ENCODE measurements around the gene BBX.

Gene BBX

DNA sequence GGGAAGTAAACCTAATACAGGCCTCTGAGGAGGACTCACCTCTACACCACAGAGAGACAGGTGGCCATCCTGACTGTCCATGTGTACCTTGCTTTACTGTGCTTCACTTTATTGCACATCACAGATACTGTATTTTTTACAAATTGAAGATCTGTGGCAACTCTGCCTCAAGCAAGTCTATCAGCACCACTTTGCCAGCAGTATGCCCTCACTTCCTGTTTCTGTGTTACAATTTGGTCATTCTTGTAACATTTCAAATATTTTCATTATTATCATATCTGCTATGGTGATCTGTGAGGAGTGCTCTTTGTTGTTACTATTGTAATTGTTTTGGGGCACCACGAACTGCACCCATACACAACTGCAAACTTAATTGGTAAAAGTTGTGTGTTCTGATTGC is 78.0 kb downstream of the BBX start:
- no peak for DNase-seq (ENCODE audit: low read depth)

DNA sequence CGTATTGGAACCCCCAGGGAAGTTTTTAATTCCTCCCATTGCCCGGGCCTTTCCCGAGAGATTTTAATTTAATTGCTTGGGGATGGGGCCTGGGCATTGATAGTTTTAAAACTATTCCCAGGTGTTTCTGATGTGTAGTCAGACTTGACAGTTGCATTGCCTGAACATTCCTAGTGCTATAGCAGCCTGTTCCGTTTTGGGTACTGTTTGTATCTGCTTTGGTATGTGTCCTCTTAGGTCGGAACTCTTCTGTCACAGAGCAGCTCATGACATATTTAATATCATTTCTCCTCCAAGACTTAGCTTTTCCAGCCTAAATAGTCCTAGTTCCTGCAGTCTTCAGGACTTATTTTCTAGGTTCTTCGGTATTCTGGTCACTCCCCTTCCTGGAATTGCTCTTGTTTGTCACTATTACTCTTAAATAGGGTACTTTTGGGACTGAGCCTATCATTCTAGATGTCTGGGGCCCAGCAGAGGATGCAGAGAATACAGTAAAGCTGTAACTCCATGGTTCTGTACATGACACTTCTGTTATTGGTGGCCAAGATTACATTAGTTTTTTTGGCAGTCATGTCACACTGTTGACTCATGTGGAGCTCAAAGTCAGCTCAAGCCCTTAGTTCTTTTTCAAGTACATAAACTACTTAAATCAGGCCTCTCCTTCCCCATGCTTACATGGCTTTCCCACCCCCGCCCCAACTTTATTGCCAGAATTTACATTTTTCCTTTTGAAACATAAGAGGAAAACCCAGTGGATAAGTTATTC is 81.5 kb downstream of the BBX start:
- no peak for DNase-seq (ENCODE audit: low read depth)

DNA sequence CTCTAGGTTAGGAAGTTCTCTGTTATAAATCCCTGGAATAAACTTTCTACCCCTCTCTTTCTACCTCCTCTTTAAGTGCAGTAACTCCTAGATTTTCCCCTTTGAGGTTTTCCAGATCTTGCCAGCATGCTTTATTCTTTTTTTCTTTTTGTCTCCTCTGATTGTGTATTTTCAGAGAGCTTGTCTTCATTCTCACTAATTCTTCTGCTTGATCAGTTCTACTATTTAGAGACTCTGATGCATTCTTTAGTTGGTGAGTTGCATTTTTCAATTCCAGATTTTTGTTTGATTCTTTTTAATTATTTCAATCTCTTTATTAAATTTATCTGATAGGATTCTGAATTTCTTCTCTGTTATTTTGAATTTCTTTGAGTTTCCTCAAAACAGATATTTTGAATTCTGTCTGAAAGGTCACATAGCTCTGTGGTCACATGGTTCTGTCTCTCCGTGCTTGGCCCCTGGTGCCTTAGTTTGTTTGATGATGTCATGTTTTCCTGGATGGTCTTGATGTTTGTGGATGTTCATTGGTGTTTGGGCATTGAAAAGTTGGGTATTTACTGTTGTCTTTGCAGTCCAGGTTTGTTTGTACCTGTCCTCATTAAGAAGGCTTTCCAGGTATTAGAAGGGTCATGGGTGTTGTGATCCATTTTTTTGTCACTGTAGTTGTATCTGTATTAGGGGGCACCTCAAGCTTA is 89.2 kb downstream of the BBX start:
- no peak for DNase-seq (ENCODE audit: low read depth)

DNA sequence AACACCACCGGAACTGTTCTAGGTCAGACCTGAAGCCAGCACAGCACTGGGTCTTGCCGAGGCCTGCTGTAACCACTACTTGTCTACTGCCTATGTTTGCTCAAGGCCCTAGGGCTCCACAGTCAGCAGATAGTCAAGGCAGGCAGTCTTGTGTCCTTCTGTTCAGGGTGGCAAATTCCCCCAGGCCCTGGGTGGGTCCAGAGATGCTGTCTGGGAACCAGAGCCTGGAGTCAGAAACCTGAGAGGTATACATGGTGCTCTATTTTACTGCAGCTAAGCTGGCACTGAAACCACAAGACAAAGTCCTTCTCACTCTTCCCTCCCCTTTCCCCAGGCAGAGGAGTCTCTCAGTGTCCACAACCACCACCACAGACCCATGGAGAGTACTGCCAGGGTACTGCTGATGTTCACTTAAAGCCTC is 89.9 kb downstream of the BBX start:
- no peak for DNase-seq (ENCODE audit: low read depth)

DNA sequence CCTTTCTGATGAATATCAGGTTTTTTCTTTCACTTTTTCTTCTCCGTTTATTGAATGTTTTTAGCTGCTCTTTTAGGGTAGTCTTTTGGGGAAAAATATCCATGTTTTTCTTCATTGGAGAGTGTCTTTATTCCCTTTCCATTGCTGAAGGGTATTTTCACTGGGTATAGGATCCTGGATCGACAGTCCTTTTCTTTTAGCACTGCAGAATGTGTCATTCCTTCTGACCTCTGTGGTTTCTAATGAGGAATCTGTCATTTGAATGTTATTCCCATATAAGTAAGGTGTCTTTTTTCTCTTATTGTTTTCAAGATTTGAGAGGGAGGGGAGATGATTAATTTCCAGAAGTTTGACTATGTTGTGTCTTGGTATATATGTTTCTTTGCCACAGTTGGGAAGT is 96.8 kb downstream of the BBX start:
- DNase-seq (ENCODE audit: low read depth) = no peak

DNA sequence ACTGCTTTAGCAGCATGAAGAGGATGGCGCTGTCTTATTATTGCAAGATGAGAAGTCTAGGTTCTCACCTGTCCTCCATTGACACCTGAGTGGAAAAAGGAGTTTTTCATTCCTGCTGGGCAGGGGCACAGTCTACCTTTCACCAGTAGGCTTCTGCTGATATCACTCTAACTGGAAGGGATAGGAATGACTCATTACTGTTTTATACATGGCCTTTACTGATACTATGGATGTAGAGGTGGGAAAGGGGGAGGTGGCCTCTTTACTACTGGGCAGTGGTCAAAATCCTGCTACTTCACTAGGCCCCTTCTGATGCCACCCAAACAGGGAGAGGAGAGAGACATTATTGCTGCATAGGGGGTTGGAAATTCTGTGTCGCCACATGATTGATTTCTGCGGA is 97.8 kb downstream of the BBX start:
- no peak for DNase-seq (ENCODE audit: low read depth)

DNA sequence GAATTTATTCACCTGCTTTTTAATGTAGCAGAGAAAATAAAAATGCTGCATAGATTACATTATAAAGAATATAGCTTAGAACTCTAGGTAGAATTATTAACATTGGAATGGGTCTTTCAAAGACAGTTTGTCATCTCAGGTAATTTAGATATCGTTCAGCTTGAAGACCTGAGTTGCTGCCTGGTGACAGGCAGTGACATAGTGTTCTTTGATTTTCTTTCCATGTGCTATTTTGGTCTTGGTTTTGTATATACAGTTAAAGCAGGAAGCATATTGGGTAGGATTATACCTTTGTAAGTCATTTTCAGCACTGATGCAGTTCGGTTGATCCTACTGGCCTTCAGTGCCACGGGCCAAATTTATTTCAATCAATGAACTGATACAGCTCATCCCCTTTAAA is 98.7 kb downstream of the BBX start:
- no peak for DNase-seq (ENCODE audit: low read depth)

DNA sequence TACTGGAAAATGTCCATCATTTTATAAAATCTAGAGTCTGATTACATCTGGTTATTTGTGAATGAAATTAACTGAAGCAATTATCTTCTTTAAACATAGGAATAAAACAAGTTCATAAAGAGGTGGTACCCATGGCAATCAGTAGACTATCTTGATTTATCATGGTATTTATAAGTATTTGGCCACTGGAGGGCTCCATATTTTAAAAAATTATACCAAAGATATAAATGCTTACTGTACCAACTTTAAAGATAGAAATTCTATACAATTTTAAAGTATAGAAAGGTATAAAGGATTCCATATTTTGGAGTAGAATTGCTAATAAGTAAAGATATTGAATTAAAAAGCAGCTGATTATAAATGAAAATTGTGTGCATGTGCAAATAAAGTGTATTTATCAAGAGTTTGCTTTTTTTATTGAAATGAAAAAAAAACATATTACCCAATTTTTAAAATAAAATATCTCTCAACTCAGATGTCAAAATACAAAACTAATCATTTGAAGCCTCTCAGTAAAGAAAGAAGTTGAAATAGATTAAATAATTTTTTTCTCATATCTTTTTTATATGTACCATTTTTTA is 105.3 kb downstream of the BBX start:
- DNase-seq (ENCODE audit: low read depth) = no peak

DNA sequence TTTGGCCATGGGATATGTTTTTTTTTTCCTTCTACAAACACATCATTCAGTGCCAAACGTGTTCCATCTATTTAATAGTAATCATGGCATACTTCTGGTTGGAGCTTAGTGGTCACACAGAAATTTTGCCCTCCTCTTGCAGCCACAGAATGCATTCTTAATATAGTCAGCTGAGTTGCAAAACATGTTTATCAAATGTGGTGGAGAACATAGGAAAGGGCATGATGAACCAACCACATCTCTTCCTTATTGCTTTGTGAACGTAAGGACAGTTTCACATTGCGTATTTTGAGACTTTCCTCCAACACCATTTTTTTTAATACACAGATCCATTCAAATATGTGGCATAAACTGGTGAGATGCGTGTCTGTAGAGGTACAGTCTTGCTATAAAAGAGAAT is 106.8 kb downstream of the BBX start:
- no peak for DNase-seq (ENCODE audit: low read depth)

DNA sequence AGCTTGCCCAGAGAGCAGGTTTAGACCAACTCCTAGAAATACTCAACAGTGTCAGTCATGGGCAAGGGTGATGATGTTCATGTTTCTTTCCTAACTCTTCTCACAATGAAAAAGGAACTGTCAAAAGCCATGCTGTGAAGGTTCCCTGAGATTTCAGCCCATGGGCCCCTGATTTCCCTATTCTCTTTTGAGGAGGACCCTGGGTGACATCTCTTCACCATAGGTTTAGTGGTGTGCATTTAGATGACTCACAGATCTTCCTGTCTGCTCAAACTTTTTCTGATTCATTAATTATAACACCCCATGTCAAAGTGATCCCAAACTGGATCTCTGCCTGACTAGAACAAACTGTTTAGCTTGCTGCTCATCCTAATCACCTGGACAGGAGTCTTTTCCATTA is 108.0 kb downstream of the BBX start:
- DNase-seq (ENCODE audit: low read depth) = no peak

DNA sequence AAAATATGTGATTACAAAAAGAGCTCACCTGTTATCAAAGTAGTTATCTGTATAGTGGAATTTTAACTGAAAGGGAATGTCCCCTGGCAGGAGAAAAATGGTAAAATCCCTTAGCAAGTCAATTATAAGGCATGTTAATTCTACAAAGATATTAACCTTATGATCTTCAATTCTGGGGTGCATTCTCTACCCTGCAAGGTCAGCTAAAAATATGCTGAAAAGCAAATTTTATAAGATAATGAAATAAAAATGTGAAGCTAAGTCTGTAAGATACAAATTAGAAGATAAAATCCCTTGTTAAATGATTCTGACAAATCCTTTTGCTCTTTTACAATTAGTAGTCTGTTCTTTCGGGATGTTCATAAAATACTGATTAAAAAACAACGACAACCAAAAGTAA is 109.8 kb downstream of the BBX start:
- no peak for DNase-seq (ENCODE audit: low read depth)

DNA sequence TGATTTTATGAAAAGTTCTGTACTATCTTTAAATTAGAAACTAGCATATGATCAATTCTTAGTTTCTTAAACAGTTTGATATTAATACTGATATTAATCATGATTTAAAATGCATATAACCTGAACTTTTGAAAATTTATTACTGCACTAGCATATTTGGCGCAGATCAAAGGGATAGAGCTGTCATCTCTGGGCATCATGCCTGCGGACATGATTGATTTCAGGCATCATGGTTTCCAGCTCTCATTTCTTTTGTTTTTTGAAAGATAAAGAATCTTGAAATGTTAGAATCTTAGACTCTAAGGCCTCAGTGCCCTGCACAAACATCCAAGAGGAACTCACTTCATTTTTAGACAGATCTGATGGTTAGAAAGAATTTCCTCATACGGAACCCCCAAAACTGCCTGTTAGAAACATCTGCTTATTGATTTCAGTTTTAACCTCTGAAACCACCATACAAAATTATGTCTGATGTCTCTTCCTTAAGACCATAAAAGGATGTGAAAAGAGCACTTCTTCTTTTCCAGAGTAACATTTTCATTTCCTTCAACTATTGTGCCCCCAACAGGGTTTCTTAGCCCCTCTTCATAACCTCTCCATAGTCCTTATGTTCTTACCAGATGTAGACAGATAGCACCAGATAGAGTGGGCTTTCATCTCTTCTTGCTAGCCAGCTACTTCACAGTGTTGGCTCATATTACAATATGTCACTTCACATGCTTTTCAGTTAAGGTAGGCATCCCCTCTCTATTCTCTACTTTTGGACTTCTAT is 110.8 kb downstream of the BBX start:
- no peak for DNase-seq (ENCODE audit: low read depth)

DNA sequence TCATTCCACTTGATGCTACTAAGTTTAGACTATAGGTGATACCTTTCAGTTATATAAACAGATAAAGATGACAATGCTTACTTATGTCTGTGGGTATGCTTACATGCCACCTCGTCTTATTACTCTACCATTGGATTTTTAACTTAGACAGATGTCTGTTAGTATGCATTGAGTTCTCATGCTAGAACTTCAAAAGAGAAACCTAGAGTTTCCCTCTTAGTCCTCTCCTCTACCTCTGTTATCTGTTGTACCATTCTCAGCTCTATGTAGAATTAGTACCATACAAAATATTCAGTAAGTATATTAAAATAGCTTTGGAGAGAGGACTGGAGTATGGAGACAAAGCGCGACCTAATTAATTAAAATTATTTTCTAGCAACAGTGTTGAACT is 111.3 kb downstream of the BBX start:
- no peak for DNase-seq (ENCODE audit: low read depth)

DNA sequence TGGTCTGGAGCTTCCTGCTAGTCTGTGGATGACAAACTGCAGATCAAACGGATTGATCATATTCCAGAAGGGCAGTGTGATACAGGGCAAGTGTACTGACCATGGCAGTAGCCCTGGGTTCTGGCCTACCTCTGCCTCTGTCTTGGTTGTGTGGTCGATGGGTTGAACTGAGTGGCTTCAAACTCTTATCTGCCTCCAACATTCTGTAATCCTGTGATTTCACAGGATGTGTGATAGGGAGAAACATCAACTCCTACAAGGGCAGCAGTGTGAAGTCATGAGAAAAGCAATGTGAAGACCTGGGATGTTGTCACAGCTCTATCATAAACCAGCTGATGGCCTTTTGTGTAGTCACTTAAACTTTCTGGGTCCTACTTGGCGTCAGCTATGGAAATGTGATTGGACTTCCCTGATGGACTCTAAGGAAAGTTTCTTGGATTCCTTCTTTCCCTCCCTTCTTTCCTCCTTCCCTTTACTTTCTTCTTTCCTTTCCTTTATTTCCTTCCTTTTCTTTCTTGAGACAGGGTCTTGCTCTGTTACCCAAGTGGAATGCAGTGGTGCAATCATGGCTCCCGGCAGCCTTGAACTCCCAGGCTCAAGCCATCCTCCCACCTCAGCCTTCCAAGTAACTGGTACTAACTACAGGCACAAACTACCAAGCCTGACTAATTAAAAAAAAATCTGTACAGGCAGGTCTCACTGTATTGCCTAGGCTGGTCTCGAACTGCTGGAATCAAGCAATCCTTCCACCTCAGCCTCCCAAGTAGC is 114.8 kb downstream of the BBX start:
- no peak for DNase-seq (ENCODE audit: low read depth)

DNA sequence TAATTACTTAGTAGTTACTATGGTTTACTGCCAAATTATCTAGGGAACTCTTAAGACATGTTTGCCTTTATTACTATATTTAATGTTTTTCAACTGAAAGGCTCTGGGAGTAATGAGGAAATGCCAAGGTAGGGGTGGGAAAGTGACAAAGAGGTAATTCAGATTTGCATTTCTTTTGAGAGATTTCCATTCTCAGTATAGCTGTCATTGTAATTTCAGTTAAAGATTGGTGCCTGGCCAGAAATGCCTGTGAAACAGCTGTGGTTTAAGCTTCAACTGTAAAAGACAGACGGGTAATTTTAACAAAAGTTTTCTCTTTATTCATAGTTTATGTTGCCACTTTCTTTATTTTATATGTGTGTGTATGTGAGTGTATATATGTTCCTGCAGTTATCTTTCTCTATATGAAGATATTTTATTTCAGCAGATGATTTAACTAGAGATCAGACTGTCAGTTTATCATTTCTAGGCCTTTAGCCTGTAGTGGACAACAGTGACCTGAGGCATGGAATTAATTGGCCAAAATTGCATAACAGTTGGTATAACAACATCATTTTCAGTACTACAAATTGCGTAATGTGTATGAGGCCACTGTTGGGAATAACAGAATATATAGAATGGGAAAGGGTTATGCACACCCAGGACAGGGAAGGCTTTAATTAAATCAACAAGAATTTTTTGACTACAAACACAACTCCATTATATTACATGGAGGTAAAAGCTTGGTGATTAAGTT is 119.0 kb downstream of the BBX start:
- no peak for DNase-seq (ENCODE audit: low read depth)

DNA sequence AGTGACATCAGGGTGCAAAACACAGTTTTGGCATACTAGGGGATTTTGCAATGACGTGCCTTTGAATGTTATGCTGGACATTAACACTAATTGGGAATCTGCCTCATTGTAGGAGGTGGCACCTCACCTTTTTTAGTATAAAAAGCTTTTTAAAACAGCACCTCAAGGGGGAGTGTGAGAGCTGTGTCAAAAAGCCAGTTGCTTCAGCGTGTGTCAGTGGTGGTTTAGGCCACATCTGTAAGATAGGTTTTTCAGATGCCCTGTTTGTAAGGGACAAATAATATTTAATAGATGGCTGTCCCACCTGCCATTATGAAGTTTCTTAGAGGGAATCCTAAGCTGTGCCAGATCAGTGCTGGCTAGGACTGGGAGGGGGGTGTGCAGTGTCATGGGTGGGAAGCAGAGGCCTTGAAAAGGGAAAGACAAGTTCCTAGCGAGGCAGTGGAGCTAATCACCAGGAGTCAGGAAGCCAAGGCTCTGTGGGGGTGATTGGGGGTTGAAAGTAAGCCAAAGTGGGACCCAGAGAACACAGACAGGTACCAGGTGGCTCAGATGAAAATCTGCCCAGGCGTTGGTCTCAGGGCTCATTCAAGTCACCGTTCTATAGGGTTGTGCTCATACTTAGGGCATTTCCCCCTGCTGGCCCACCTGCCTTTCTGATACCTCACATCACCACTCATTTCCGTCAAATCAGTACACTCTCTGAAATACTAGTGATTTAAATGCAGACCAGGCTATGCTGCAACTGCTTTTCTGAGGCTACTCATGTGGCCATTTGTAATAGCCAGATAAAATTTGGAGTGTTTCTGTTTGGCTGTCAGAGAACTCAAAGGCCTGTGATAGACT is 120.5 kb downstream of the BBX start:
- DNase-seq (ENCODE audit: low read depth) = no peak

DNA sequence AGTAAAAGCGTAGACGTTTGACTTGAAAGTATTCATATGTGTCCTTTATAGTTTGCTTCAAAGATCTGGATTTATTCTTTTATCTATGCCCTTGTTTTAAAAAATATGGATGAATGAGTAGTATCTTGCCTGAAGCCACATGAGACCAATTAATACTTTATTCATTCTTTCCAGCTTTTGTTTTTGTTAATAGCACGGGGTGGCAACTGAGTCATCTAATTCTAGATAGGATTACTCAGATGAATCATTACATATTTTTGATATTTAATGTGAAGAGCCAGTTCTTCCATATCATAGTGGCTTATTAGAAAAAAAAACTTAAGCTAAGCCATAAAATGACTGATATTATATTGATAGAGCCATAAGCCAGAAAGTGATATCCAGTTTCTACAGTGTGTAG is 121.9 kb downstream of the BBX start:
- no peak for DNase-seq (ENCODE audit: low read depth)

DNA sequence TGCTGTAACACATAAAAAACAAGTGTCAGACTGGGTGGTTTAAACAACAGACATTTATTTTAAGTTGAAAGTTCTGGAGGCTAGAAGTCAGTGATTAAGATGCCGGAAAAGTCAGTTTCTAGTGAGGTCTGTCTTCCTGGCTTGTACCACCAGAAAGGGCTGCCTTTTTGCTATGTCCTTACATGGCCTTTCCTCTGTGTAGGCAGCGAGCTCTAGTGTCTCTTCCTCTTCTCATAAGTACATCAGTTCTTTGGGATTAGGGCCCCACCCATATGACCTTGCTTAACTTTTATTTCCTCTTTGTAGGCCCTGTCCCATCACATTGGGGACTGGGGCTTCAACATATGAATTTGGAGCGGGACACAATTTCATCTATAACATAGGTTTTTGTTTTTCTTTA is 128.0 kb downstream of the BBX start:
- no peak for DNase-seq (ENCODE audit: low read depth)

DNA sequence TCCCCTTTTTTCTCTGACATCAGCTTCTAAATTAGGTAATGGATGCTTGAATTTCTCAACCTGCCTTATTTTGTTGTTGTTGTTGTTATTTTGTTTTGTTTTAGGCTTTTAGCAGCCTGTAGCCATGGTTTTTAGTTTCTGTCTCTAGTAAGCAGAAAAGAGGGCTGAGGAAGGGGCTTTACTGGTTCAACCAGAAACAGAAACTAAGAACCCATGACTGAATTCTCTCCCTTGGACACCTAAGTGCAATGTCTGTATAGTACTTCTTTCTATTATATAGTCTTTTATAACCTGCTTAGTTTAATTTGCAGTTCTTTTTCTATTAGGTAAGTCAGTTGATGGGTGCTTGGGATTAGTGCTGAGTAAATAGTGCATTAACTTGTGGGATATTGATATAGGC is 129.0 kb downstream of the BBX start:
- no peak for DNase-seq (ENCODE audit: low read depth)

DNA sequence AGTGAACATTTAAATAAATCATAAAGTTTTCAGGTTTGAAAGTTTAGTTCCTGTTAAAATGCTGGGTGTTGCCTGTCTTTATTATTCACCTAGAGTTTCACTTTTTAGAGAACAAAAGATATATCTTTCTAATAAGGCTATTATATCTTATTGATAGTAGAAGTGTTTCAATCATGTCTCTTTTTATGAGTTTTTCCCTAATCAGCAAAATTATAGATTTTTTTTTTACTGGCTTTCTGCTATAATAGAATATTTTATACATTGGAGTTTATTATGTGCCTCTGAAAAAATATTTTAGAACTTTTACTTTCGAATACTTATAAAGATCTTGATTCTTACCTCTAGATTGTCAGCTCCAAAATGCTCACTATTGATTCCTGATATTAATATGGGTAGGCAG is 131.5 kb downstream of the BBX start:
- no peak for DNase-seq (ENCODE audit: low read depth)
